ENCODE measurements around the gene CDCA8.

GRCh38 chr1:37752583-37753471 lies 60.5 kb downstream of the CDCA8 start:
- TF ChIP-seq CTCF (IDR thresholded peaks at IDR 0.05 in 2 of 3, conservative IDR thresholded peaks at IDR 0.05 in 1 of 3; ENCODE audit: borderline replicate concordance in 1 of 3, insufficient read depth in 1 of 3, low read depth in 2 of 3, low read length in 2 of 3) (no peak), SP1 (IDR thresholded peaks at IDR 0.05; ENCODE audit: low read depth) (no peak)
